GM21360 (cell line): ENCODE data around the gene ARID1B.
A peak's percentile ranks its signal among the peaks of the same experiment; 100 is the strongest.

Experiments
- ATAC-seq: cut with Tn5 transposase; IDR thresholded peaks from one replicate; pipeline ENCODE4 v1.9.1; 2021; ENCODE audit warnings: mild to moderate bottlenecking, moderate library complexity; ENCODE audit not compliant: unreplicated experiment

Gene ARID1B

GRCh38 chr6:157013649-157014304, 236.6 kb downstream of the ARID1B start:
- no peak for ATAC-seq

GRCh38 chr6:157014871-157015270, 237.7 kb downstream of the ARID1B start:
- ATAC-seq: no peak

DNA sequence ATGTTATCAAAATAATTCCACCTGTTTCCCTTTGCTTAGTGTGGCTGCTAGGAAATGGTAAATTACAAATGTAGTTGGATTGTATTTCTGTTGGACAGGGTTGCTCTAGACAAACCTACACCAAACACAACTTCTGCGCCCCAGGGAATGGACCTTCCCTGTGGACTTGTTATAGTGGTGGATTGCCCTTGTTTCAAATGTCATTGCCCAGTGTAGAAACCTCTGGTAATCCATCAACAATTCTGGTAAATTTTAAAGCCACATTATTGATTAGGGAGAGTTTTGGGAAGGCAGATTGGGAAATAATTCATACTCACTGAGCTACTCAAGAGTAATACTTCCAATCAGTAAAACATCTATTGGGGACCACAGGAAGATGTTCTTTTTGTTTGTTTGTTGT, 239.8 kb downstream of the ARID1B start:
- no peak for ATAC-seq

GRCh38 chr6:157017861-157018260, 240.7 kb downstream of the ARID1B start:
- ATAC-seq: no peak

DNA sequence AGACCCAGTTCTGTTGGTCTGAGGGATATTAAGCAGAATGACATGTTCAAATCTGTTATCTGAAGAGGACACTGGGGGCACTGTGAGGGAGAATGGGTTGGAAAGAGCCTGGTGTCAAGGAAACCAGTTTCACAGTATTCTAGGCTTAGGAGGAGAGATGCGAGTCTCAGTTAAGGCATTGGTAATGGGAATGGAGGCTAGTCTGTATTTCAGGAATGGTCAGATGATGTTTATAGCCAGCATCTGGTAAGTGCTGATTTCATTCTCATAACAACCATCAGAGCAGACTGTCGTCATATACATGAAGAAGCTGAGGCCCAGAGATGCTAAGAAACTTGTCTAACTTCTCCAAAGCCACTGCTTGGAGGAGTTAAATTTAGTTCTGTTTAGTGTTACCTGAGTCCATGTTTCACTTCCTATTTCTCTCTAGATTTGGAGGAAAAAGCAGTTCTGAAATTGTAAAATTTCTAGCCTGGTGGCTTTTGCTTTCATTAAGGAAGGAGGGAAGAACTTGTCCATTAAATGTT, 242.0 kb downstream of the ARID1B start:
- ATAC-seq: no peak

- ATAC-seq: no peak
Measured at GRCh38 chr6:157019733-157020132, 242.6 kb downstream of the ARID1B start.

GRCh38 chr6:157020398-157020797, 243.2 kb downstream of the ARID1B start:
- no peak for ATAC-seq

DNA sequence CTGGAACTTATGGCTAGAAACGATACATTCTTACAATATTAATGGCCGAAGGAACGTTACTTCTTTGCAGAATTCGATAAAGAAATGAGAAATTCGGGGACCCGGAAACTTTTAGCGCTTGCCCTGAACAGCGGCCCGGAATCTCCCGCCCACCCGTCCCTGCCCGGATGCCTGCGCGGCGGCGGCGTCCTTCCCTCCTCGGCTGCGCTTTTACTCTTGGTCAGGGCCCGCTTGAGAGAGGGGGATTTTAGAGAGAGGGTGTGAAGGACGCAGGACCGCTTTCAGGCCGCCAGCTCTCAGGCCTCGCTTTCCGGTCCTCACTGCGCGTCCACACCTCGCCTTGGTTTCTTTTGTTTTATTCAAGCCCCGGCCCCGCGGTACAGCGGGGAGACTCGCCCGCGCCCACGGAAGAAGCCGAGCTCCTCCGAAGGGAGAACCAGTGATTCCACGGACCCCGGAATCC, 243.7 kb downstream of the ARID1B start:
- peak; percentile 33 for ATAC-seq

DNA sequence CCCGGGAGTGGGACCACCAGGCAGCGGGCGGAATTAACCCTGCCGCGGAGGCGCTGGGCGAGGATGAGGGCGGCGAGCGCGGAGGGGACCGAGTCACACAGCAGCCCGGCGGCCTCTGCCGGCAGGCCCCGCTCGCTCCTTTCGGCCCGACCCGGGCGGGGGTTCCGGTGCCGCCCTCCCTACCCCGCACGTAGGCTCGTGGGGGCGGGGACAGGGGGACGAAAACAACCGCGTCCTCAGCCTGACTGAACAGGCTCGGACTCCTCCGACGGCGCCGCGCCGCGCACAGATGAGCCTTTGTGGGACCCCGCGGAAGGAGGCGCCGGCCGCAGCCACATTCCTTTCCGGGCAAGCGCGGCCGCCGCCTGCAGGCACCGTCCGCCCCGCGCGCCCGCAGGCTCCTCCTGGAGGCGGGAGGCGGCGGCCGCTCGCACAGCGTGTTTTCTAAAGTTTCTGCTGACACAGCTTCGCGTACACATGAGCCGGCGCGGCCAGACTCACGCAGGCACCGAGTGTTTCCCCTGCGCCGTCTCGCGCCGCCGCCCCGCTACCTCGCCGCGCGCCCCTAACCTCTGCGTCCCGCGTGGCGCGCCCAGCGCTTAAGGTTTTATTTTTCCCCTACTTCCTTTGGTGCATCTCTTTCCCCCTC, 244.3 kb downstream of the ARID1B start:
- ATAC-seq: peak; percentile 65

DNA sequence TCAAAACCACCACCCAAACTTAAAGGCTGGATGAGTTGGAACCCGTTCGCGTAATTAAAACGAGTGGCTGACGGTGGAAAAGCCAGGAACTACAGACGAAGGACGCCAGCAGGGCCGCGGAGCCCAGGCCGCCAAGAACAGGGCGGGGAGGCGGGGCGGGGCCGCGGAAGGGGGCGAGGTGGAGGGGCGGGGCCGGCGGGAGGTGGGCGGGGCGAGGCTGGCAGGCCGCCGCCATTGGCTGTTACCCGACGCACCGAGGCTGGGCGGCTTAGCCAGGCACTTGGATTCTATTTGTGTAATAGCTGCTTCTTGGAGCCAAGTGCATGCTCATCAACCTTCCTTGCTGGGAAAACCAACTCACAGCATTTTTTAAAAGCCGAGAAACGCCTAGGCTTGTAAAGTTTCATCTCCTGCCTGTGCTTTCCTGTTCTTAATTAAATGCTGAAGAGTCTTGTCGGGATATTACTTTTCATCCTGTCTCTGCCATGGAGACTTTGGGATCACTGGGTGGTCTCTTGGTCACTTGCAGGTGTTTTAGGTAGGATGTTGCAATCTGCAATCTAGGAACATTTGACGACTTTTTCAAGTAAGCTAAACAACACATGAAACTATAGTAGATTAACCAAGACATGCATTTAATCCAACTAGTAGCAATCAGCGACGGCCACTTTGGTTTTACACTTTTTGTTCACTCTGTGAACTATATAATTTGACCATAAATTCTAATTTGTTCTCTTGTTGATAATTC, 245.0 kb downstream of the ARID1B start:
- ATAC-seq: peak; percentile 41

- no peak for ATAC-seq
Measured at GRCh38 chr6:157023958-157024357, 246.8 kb downstream of the ARID1B start.

- ATAC-seq: no peak
Measured at GRCh38 chr6:157024745-157025144, 247.6 kb downstream of the ARID1B start.

DNA sequence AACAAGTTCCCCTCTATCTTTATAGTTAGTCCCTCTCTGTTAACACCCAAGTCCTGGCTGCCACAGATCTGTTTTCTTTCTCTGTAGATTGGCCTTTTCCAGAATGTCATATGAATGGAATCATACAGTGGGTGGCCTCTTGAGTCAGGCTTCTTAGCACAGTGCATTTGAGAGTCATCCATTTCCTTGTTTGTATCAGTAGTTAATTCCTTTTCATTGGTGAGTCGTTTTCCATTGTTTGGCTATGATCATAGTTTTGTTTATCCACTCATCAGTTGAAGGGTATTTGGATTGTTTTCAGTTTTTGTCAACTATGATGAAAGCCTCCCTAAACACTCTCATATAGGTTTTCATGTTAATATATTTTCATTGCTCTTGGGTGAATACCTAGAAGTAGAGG, 248.3 kb downstream of the ARID1B start:
- ATAC-seq: no peak

- ATAC-seq: peak; percentile 43
Measured at GRCh38 chr6:157029980-157030690, 253.0 kb downstream of the ARID1B start.

DNA sequence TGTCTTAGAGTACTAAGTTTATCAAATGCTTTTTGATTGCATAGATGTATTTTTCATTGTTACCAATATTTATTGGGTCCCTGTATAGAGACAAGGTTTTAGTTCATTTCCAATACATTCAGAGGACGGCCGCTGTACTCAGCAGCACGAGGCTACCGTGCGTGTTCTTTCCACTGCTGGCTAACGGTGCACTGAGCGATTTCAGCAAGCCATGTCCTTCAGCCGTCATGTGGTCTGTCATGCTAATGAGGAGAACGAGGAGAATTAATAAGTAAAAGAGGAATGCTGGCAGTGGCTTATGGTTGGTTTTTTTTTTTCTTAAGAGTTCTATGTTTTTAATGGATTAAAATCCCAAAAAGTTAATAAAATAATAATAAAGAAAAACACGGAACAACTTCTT, 253.6 kb downstream of the ARID1B start:
- ATAC-seq: no peak

- ATAC-seq: no peak
Measured at GRCh38 chr6:157032923-157033322, 255.7 kb downstream of the ARID1B start.

- ATAC-seq: no peak
Measured at GRCh38 chr6:157033428-157034140, 256.4 kb downstream of the ARID1B start.

DNA sequence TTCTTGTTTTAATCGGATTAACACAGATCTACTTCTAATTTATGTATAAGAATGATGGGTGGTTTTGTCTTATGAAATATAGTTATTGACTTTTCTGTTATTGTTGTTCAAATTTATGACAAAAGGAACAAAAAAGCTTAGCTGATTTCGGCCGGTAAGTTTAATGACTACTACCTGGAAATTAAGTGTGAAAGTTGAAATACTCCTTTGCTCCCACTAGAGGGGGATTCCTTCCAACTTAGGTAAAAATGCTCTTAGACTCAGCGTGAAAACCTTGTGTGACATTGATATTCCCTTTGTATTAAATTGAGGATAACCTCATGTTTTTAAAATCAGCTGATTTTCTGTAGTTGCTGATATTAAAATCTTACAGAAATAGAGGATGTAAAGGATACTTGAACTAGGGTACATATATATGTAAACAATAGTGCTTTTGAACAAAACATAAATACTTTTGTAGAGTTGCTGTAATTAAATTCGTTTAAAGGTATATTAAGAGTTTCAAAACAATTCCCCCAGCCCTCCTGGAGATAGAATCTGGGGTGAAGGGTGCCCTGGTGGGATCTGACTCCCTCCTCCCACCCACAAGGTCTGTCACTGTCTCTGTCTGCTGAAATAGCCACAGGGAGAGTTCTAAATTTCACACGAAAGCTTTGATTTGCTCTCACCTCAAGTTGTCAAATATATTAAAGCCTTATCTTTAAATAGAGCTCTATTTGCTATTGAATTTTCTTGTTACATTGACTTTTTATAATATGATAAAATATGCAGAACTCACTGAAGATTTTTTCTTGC, 257.5 kb downstream of the ARID1B start:
- no peak for ATAC-seq

DNA sequence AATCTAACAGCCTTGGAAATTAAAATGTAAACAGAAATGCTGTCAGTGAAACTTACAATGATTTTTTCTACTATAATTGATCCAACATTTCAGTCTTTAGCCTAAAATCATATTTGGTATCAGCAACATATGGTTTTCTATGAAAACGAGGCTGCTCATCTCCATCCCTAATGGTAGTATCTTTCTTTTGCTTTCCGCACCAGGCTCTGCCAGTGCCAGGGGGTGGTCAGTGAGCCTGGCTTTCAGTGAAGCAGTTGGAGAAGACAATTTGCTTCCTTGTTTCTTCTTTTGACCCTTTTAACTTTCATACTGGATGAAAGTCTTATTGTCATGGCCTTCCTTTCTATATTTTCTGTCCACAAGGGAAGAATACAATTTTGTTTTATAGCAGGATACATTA, 258.4 kb downstream of the ARID1B start:
- ATAC-seq: no peak
